CD14-positive monocyte (primary cell): ENCODE data around the gene BRIP1. TPM values are rescaled to one million over a fixed set of nuclear protein-coding genes. Genes with fewer than 3 reads are reported as not detected.

Source experiments
- DNase-seq, 3 donors: peaks; one replicate each; pipeline ENCODE4 v3.0.0-alpha.2; 2011 to 2022
- H2AFZ ChIP-seq: 2 replicates; pipeline ENCODE4 v1.6.0; 2012; ENCODE audit warnings: mild to moderate bottlenecking, low read depth, low read length, inconsistent platforms; ENCODE audit not compliant: insufficient read depth, poor library complexity, severe bottlenecking
- H3K27ac ChIP-seq, 2 donors: 1 replicate in 1 of 2; 2 replicates in 1 of 2; pipeline ENCODE4 v1.5.1; 2012 to 2013; ENCODE audit warnings: low read length in 2 of 2, control low read depth in 1 of 2, inconsistent platforms in 1 of 2, low read depth in 1 of 2, mild to moderate bottlenecking in 1 of 2
- H3K27me3 ChIP-seq, 2 donors: one replicate each; pipeline versions ENCODE4 v1.6.0 to v1.6.1; 2011 to 2013; ENCODE audit warnings: low read length in 2 of 2; ENCODE audit not compliant: control insufficient read depth in 2 of 2, insufficient read depth in 2 of 2
- H3K36me3 ChIP-seq, 2 donors: replicated peaks in 1 of 2; 1 replicate in 1 of 2; 2 replicates in 1 of 2; pipeline versions ENCODE4 v1.5.1 to v1.6.1; 2012 to 2013; ENCODE audit warnings: low read length in 2 of 2, control low read depth in 1 of 2, inconsistent platforms in 1 of 2, mild to moderate bottlenecking in 1 of 2; ENCODE audit not compliant: insufficient read depth in 2 of 2, control insufficient read depth in 1 of 2
- H3K4me1 ChIP-seq, 2 donors: 1 replicate in 1 of 2; 2 replicates in 1 of 2; pipeline versions ENCODE4 v1.5.1 to v1.6.1; 2012 to 2013; ENCODE audit warnings: low read length in 2 of 2, control low read depth in 1 of 2, inconsistent platforms in 1 of 2, mild to moderate bottlenecking in 1 of 2, moderate library complexity in 1 of 2; ENCODE audit not compliant: insufficient read depth in 2 of 2, control insufficient read depth in 1 of 2
- H3K4me2 ChIP-seq: replicated peaks from 2 replicates; pipeline ENCODE3; 2012; ENCODE audit warnings: low read length, moderate library complexity, mild to moderate bottlenecking; ENCODE audit not compliant: poor library complexity, severe bottlenecking; ENCODE audit errors: extremely low read depth
- H3K4me3 ChIP-seq, 3 experiments: fragments of 200-600 bp in 1 of 3; sonication (generic) in 1 of 3; replicated peaks in 1 of 3; 1 replicate in 2 of 3; 2 replicates in 1 of 3; pipeline ENCODE4 v1.5.1; 2011 to 2013; ENCODE audit warnings: low read length in 3 of 3, mild to moderate bottlenecking in 3 of 3, control low read depth in 2 of 3, low read depth in 2 of 3, inconsistent platforms in 1 of 3, moderate library complexity in 1 of 3
- H3K79me2 ChIP-seq: 2 replicates; pipeline ENCODE4 v1.6.0; 2012; ENCODE audit warnings: mild to moderate bottlenecking, control low read depth, inconsistent platforms, low read length, moderate library complexity; ENCODE audit not compliant: insufficient read depth
- H3K9ac ChIP-seq: 2 replicates; pipeline ENCODE4 v1.6.0; 2017; ENCODE audit warnings: low read length, mild to moderate bottlenecking; ENCODE audit not compliant: insufficient read depth, poor library complexity, severe bottlenecking
- H3K9me3 ChIP-seq, 2 donors: replicated peaks in 1 of 2; 1 replicate in 1 of 2; 2 replicates in 1 of 2; pipeline versions ENCODE4 v1.5.1 to v1.6.1; 2012 to 2013; ENCODE audit warnings: low read length in 2 of 2, control low read depth in 1 of 2; ENCODE audit not compliant: control insufficient read depth in 1 of 2, insufficient read depth in 1 of 2
- H4K20me1 ChIP-seq: 2 replicates; pipeline ENCODE4 v1.6.0; 2012; ENCODE audit warnings: mild to moderate bottlenecking, low read length, control low read depth, moderate library complexity; ENCODE audit not compliant: insufficient read depth
- H3K27ac Mint-ChIP-seq, 7 donors: one replicate each; pipeline ENCODE4 v1.8.0; 2020; ENCODE audit warnings: mild to moderate bottlenecking in 7 of 7, mixed read lengths in 7 of 7, moderate library complexity in 6 of 7, inconsistent platforms in 2 of 7
- H3K27me3 Mint-ChIP-seq, 3 donors: one replicate each; pipeline ENCODE4 v1.8.0; 2021 to 2022; ENCODE audit warnings: low read depth in 3 of 3, mild to moderate bottlenecking in 3 of 3, mixed read lengths in 3 of 3, moderate library complexity in 3 of 3, inconsistent platforms in 1 of 3
- H3K36me3 Mint-ChIP-seq, 2 donors: one replicate each; pipeline ENCODE4 v1.8.0; 2020; ENCODE audit warnings: mixed read lengths in 2 of 2, inconsistent platforms in 1 of 2, mild to moderate bottlenecking in 1 of 2
- H3K4me1 Mint-ChIP-seq: one replicate; pipeline ENCODE4 v1.8.0; 2020; ENCODE audit warnings: mild to moderate bottlenecking, mixed read lengths
- H3K4me3 Mint-ChIP-seq, 2 donors: one replicate each; pipeline ENCODE4 v1.8.0; 2020; ENCODE audit warnings: mild to moderate bottlenecking in 2 of 2, mixed read lengths in 2 of 2, moderate library complexity in 1 of 2
- H3K9me3 Mint-ChIP-seq, 7 donors: one replicate each; pipeline ENCODE4 v1.8.0; 2020 to 2022; ENCODE audit warnings: mixed read lengths in 7 of 7, mild to moderate bottlenecking in 6 of 7, moderate library complexity in 6 of 7, inconsistent platforms in 2 of 7
- CTCF ChIP-seq: fragments of 200-600 bp; IDR thresholded peaks from one replicate; pipeline ENCODE4 v1.8.0; 2022; ENCODE audit warnings: antibody characterized with exemption, mild to moderate bottlenecking
- WGBS: methylation state at CpG from one replicate; pipeline ENCODE4 v1.1.5; 2013; ENCODE audit warnings: missing lambda C conversion rate; ENCODE audit not compliant: insufficient coverage; 5-methylcytosine and 5-hydroxymethylcytosine counted together
- intact Hi-C, 2 donors: fragments of 100-400 bp; cut with micrococcal nuclease; formaldehyde crosslinking; loops; one replicate each; pipeline versions ENCODE4 v1.15.0 to v1.15.1; 2023
- polyA plus RNA-seq, 3 donors: library from polyadenylated mRNA; depleted of rRNA in 1 of 3; unstranded in 2 of 3; stranded (reverse) in 1 of 3; fragments of 300-500 nt in 2 of 3; fragments of >200 nt in 1 of 3; fragmentation: Illumina TruSeq in 2 of 3; gene quantifications; 1 replicate in 2 of 3; 2 replicates in 1 of 3; pipeline ENCODE4 v1.2.3, GENCODE V29; 2012 to 2021

The BRIP1 gene
- polyA plus RNA-seq, 3 donors = 0.11 to 0.12 TPM; not detected in 1

- H3K9ac ChIP-seq = no peak overlapping the region
- H3K4me1 Mint-ChIP-seq = no peaks in the 10 kb centered on the region
- no peak overlapping the region for H2AFZ ChIP-seq
Observed at GRCh38 chr17:61726977-61727376, 136.4 kb downstream of the BRIP1 start.

GRCh38 chr17:61724777-61725176, 138.6 kb downstream of the BRIP1 start:
- intact Hi-C loops = no loop called here
- no peaks in the 10 kb centered on the region for H3K79me2 ChIP-seq
- Mint-ChIP-seq H3K4me1 (no peaks in the 10 kb centered on the region), H3K9me3 (peaks cover 0 to 16% (median 1%) of the 10 kb centered on the region in 7 donors), H3K4me3 (no peak overlapping the region), H3K36me3 (peaks cover 22 to 33% of the 10 kb centered on the region in 2 donors), H3K27me3 (no peaks in the 10 kb centered on the region), H3K27ac (no peak overlapping the region)
- no peak overlapping the region for H3K4me2 ChIP-seq
- peaks cover 0 to 17% of the 10 kb centered on the region in 2 donors for H3K36me3 ChIP-seq
- H3K9me3 ChIP-seq = peaks cover 0 to 6% of the 10 kb centered on the region in 2 donors
- no peak overlapping the region for H2AFZ ChIP-seq
- no peak for TF ChIP-seq CTCF
- DNase-seq = no peak
- H3K4me1 ChIP-seq = no peaks in the 10 kb centered on the region
- no peak overlapping the region for H3K4me3 ChIP-seq
- no CpG with 5 or more reads among the region's 1 CpG for WGBS
- H3K27ac ChIP-seq = no peak overlapping the region
- H3K9ac ChIP-seq = no peak overlapping the region
- H4K20me1 ChIP-seq = no peaks in the 10 kb centered on the region
- H3K27me3 ChIP-seq = no peaks in the 10 kb centered on the region

More at GRCh38 chr17:61726977-61727376, 136.4 kb downstream of the BRIP1 start:
- Histone ChIP-seq H3K4me1 (no peaks in the 10 kb centered on the region), H3K4me2 (no peak overlapping the region), H3K27me3 (no peaks in the 10 kb centered on the region), H3K36me3 (peaks cover 0 to 17% of the 10 kb centered on the region in 2 donors), H3K4me3 (no peak overlapping the region), H3K79me2 (no peaks in the 10 kb centered on the region), H4K20me1 (no peaks in the 10 kb centered on the region), H3K9me3 (no peaks in the 10 kb centered on the region), H3K27ac (no peak overlapping the region)
- Mint-ChIP-seq H3K27me3 (no peaks in the 10 kb centered on the region), H3K36me3 (peaks cover 22 to 30% of the 10 kb centered on the region in 2 donors), H3K4me3 (no peak overlapping the region), H3K9me3 (peaks cover 0 to 4% (median 0%) of the 10 kb centered on the region in 7 donors), H3K27ac (no peak overlapping the region)
- DNase-seq = no peak
- no CpG with 5 or more reads among the region's 2 CpGs for WGBS
- intact Hi-C loops = no loop called here
- no peak for TF ChIP-seq CTCF
